Stimulated activated CD4-positive, alpha-beta T cell treated with anti-CD3 and anti-CD28 coated beads, Interleukin-1b, Interleukin-23, amount 100 ng/mL, for 4 hours (primary cell): ENCODE data around the gene OPTN.
"Not testable (repeated sequence)": the region's sequence is repeated elsewhere in the genome, so short reads cannot be mapped to it uniquely, and the experiment has no call there.

Experiments used
- DNase-seq, 2 donors: peaks; one replicate each; pipeline ENCODE4 v3.0.0-alpha.2; 2020; ENCODE audit warnings: low read depth in 2 of 2

OPTN gene

GRCh38 chr10:13099666-13100348 is at the start of gene OPTN:
Gene OPTN (plus strand): TSS chr10:13100163. CDS start chr10:13109123, 8,960 bp downstream.
- peak; percentile 65 to 71 for DNase-seq

- no peak for DNase-seq
These were observed 48.8 kb upstream of the OPTN start for GRCh38 chr10:13051126-13051694.

DNA sequence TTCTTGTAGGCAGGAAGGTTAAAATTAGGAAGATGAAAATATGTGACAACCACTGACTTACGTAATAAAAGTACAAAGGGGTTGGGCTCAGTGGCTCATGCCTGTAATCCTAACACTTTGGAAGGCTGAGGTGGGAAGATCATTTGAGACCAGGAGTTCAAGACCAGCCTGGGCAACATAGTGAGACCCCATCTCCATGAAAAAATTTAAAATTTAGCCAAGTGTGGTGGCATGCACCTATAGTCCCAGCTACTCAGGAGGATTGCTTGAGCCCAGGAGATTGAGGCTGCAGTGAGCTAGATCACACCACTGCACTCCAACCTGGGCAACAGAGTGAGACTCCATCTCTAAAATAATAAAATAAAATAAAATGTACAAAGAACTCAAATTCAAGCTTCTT is 46.8 kb upstream of the OPTN start:
- DNase-seq, result not testable (repeated sequence)

DNA sequence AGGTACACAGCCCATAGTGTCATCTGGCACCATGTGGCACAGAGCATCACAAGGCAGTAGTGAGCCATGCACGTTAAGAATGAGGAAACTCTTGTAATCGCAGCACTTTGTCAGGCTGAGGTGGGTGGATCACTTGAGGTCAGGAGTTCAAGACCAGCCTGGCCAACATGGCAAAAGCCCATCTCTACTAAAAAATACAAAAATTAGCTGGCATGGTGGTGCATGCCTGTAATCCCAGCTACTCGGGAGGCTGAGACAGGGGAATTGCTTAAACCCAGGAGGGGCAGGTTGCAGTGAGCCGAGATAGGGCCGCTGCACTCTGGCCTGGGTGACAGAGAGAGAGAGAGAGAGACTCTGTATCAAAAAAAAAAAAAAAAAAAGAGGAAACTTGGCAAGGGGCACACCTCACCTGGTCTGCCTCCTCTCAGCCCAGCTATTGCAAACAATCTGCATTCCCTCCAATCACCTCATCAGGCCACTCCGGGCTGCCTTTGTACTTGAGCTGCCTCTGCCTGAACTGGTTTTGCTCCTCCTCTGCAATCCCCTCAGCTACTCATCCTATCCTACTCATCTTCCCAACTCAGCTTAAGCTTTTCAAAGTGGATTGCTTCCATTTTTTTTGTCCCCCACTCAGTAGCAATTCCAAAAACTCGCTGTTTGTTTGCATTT is 46.0 kb upstream of the OPTN start:
- DNase-seq, result no peak

- DNase-seq, result no peak
These were observed 45.1 kb upstream of the OPTN start for GRCh38 chr10:13054844-13055243.

DNA sequence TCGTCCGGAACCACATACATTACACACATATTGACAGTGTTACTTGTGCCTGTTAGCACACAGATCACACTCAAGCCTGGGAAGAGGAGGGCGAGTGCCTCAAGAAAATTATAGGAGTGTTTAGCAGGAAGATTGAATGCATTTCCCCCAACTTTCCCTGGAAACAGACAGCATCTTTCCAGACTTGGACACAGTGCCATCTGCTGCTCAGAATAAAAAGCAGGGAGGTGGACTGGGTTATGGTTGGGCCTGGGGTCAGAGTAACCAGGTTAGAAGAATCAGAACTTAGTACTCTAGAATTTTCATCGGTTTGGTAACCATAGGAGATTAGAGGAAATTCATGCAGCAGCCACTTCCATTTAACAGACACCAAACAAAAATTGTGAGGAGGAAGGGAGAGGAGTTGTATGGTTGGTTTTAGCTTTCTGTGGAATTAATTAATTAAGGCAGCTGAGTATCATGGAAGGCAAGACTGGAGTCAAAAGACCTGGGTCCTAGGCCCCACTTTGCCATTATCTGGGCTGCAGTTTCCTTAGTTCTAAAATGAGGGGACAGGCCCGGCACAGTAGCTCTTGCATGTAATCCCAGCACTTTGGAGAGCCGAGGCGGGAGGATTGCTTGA is 43.4 kb upstream of the OPTN start:
- DNase-seq, result no peak

GRCh38 chr10:13062803-13063202 is 37.2 kb upstream of the OPTN start:
- DNase-seq, result no peak

GRCh38 chr10:13066527-13066926 is 33.4 kb upstream of the OPTN start:
- DNase-seq, result no peak

- no peak for DNase-seq
These were observed 32.5 kb upstream of the OPTN start for GRCh38 chr10:13067431-13067830.

DNA sequence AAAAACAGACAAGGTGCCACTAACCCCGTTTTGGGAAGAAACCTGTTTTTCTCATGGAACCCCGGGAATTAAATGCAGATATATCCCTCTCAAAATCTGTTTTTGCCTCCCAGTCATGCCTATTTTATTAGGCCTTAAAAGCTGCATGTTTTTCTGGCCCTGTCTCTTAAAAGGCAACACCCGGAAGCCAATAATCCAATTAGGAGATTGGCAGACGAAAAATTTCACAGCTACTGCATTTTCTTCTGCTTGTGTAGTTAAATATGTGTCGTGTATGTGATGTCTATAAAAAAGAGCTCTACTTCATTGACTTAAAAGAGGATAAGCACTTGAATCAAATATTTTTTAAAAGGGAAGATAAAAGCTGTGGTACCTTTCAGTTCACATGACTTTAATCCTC is 31.9 kb upstream of the OPTN start:
- DNase-seq, result no peak

GRCh38 chr10:13068484-13068883 is 31.5 kb upstream of the OPTN start:
- DNase-seq, result no peak

DNA sequence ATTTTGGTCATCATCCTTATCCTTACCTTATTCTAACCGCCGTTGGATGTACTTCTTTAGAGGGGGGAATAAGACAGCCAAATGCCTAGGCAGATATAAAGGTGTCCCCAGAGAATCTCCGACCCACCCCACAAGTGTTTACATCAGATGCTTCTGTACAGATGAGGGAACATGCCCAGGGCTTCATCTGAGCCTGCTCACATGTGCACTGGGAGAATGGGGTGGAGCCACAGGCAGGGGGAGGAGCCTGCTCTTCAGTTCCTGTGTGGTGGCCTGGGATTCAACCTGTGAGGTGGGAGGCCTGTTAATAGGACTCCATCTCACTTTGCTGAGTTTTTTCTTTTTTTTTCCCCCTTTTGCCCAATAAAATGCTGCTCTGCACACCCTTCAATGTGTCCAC is 27.6 kb upstream of the OPTN start:
- DNase-seq, result no peak

DNA sequence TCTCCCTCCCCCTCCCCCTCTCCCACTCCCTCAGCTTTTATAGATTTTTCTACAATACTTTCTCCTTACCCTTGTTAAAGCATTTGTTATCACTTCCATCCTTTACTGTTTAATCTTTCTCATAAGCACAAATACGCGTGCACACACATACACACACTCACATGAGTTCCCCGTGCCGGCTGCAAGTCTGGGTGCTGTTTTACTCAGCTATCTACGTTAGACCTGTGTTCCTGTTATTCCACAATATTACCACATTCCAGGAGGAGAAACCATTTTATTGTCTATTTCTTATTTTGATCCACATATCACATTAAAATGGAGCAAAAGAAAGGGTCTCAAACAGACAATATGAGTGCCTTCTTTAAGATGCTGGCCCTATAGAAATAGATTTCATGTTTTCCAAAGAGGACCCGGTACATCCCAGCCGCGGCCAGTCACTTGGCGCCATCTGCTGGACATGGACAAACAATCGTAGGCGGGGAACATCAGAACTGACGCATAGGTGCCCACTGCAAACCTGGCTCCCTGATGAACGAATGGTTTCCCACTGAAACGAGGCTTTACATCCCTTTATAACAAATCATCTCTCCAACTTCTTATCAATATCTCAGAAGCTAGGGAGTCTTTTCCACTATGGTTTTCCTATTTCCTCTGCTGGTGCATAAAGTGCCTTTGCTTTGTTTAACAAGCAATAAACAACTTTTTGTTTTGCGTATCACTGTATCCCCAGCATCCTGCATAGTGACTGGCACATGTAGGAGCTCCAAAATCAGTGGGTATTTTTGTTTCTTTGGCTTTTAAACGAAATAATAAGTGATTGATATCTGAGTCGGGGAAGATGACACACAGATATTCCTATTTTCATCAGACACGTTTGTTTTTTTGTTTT is 25.2 kb upstream of the OPTN start:
- peak; percentile 18 to 24 for DNase-seq

GRCh38 chr10:13078912-13079775 is 20.8 kb upstream of the OPTN start:
- DNase-seq, result no peak

- no peak for DNase-seq
These were observed 20.2 kb upstream of the OPTN start for GRCh38 chr10:13079776-13080050.

DNA sequence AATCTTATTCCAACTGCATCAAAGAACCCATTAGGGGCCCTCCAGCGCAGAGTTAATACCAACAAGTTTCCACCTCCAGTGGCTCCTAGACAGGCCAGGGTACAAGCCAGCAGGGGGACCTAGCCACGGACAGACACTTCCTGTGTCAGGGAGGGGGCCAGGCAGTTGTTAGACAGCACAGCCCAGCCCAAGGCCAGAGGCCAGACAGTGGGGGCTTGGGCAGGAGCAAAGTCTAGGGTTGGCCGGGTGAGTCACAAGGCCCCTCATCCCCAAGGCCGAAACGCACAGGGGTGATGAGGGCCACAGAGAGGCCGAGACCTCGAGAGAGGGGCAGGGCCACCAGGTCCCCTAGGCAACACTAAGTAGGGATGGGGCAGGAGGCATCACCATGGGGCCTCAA is 19.3 kb upstream of the OPTN start:
- DNase-seq, result no peak

DNA sequence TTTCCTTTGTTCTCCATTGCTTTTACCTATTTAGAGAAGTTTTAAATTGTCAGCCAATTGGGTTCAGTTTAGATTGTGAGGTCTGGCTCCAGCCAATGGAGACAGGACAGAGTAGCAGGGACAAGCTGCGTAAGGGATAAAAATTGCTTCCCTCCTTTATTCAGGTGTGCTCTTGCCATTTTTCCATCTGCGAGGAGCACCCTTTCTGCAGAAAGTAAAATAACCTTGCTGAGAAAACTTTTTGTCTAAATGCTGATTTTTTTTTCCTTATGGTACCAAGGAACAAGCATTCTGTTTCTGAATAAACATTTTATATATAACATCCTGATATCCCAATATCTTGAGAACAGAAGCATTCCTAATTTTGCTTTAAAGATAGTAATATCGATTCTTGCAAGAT is 16.3 kb upstream of the OPTN start:
- DNase-seq, result not testable (repeated sequence)

GRCh38 chr10:13086056-13086455 is 13.9 kb upstream of the OPTN start:
- DNase-seq, result no peak

DNA sequence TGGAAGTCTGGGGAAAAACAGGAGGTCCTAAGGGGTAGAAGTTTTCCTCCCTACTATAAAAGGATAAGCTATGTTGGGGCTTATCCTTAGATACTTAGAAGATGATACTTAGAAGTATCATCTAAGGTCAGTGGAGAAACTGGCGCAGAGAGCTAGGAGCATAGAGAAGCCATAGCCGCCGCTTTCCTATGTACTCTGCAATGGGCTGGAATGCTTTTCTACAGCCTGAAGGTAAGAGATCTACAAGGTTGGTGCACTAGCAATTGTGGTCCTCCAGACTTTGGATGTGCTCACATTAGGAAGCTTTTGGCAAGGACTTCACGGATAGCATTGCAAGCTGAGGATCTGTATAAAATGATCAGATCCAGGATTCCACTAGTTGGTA is 12.4 kb upstream of the OPTN start:
- DNase-seq, result no peak

- no peak for DNase-seq
These were observed 11.9 kb upstream of the OPTN start for GRCh38 chr10:13087986-13088618.

GRCh38 chr10:13089345-13089744 is 10.6 kb upstream of the OPTN start:
- no peak for DNase-seq
